ENCODE data around the gene OR4B1. TPM values are rescaled to one million over a fixed set of nuclear protein-coding genes. Genes with fewer than 3 reads are reported as not detected.

OR4B1 gene
- total RNA-seq, 2 experiments from 2014 or later: not detected

Other genes with a start within 250 kb of the OR4B1 start
- gene PTPRJ, start 236.3 kb upstream of the OR4B1 start, total RNA-seq (2014; rRNA removed; shearing (Covaris generic)): 4.5 and 5.4 TPM in 2 replicates
- 24.9 and 28.3 TPM in 2 replicates for gene PTPRJ, start 236.3 kb upstream of the OR4B1 start, total RNA-seq (2022)
- not detected in 2 replicates for gene OR4X2, start 28.3 kb downstream of the OR4B1 start, total RNA-seq (2014; rRNA removed; shearing (Covaris generic))
- not detected in 2 replicates for gene OR4X2, start 28.3 kb downstream of the OR4B1 start, total RNA-seq (2022)
- gene OR4X1, start 47.1 kb downstream of the OR4B1 start, total RNA-seq (2014; rRNA removed; shearing (Covaris generic)): not detected in 2 replicates
- not detected in 2 replicates for gene OR4X1, start 47.1 kb downstream of the OR4B1 start, total RNA-seq (2022)
- not detected in 2 replicates for gene OR4S1, start 89.4 kb downstream of the OR4B1 start, total RNA-seq (2014; rRNA removed; shearing (Covaris generic))
- gene OR4S1, start 89.4 kb downstream of the OR4B1 start, total RNA-seq (2022): not detected in 2 replicates
- not detected in 2 replicates for gene OR4C3, start 108.1 kb downstream of the OR4B1 start, total RNA-seq (2014; rRNA removed; shearing (Covaris generic))
- not detected in 2 replicates for gene OR4C3, start 108.1 kb downstream of the OR4B1 start, total RNA-seq (2022)
- gene OR4C5, start 149.7 kb downstream of the OR4B1 start, total RNA-seq (2014; rRNA removed; shearing (Covaris generic)): not detected in 2 replicates
- not detected in 2 replicates for gene OR4C5, start 149.7 kb downstream of the OR4B1 start, total RNA-seq (2022)